Testis (tissue), 3 donors: ENCODE measurements around the gene CEP131. TPM values are rescaled to one million over a fixed set of nuclear protein-coding genes. Genes with fewer than 3 reads are reported as not detected.

ENCODE experiments used
- DNase-seq: peaks from one replicate; pipeline ENCODE4 v3.0.0-alpha.2; 2019
- H3K27ac ChIP-seq, 2 donors: fragments of 200-600 bp; sonication (generic); one replicate each; pipeline ENCODE4 v1.5.1; 2019
- H3K27me3 ChIP-seq: fragments of 200-600 bp; sonication (generic); one replicate; pipeline ENCODE4 v1.5.1; 2019
- H3K36me3 ChIP-seq: fragments of 200-600 bp; sonication (generic); one replicate; pipeline ENCODE4 v1.5.1; 2017; ENCODE audit warnings: low read depth; ENCODE audit errors: missing control alignments
- H3K4me1 ChIP-seq: fragments of 200-600 bp; sonication (generic); one replicate; pipeline ENCODE4 v1.5.1; 2019
- H3K4me3 ChIP-seq, 2 donors: fragments of 200-600 bp; sonication (generic); one replicate each; pipeline ENCODE4 v1.5.1; 2017 to 2019
- H3K9me3 ChIP-seq: fragments of 200-600 bp; sonication (generic); one replicate; pipeline ENCODE4 v1.5.1; 2017
- CTCF ChIP-seq, 3 experiments: fragments of 450-650 bp in 2 of 3; fragments of 200-600 bp in 1 of 3; sonication (generic) in 1 of 3; IDR thresholded peaks; one replicate each; pipeline ENCODE4 v1.5.1; 2016 to 2019; ENCODE audit warnings: antibody characterized with exemption in 3 of 3, mild to moderate bottlenecking in 2 of 3, moderate library complexity in 1 of 3
- POLR2A ChIP-seq: fragments of 450-650 bp; IDR thresholded peaks from one replicate; pipeline ENCODE4 v1.6.1; 2017; ENCODE audit warnings: antibody characterized with exemption, mild to moderate bottlenecking, moderate library complexity
- WGBS, 2 donors: methylation state at CpG; one replicate each; pipeline ENCODE4 v1.1.5; 2018; 5-methylcytosine and 5-hydroxymethylcytosine counted together
- intact Hi-C: fragments of 100-400 bp; cut with DNase I; formaldehyde crosslinking; loops from one replicate; pipeline ENCODE4 v1.15.1; 2023; ENCODE audit warnings: low total_unique reads
- polyA plus RNA-seq: library from polyadenylated mRNA; stranded (reverse); fragments of 350-450 nt; fragmentation: Illumina TruSeq; extraction: RNeasy Lipid Tissue Mini Kit (QIAGEN cat#74804); gene quantifications from one replicate; pipeline ENCODE4 v1.2.3, GENCODE V29; 2014; ENCODE audit warnings: low read depth, low replicate concordance; ENCODE audit not compliant: insufficient read depth
- total RNA-seq, 2 donors: library from RNA; depleted of rRNA; stranded (reverse); fragments of >200 nt; gene quantifications; one replicate each; pipeline ENCODE4 v1.2.3, GENCODE V29; 2016

Gene CEP131
- total and polyA plus RNA-seq, 3 donors from 2014 or later = 28.9 to 48.7 (median 42.9) TPM

DNA sequence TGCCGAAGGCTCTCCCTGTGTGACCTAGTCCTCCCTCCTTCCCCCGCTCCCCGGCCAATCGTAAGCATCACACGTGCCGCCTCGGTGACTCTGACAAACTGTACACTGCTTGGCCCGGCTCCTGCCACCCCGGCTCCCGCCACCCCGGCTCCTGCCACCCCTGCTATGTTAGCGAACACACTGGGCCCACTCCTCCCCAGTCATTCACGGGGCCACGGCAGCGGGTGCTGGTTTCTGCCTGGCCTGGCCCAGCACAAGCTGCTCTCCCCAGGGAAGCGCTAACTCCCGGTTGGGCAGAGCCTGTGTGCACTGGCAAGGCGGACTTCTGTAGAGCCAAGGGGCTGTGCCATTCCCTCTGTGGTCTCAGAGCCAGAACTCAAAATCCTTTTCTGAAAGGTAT, 38.3 kb upstream of the CEP131 start:
- Histone ChIP-seq H3K4me1 (no peaks in the 10 kb centered on the region), H3K27me3 (no peaks in the 10 kb centered on the region), H3K27ac (no peak overlapping the region), H3K9me3 (no peaks in the 10 kb centered on the region), H3K4me3 (no peak overlapping the region), H3K36me3 (no peaks in the 10 kb centered on the region)
- TF ChIP-seq POLR2A (no peak), CTCF (IDR thresholded peaks at IDR 0.05) (no peak)
- 96 to 97% methylated on average over 18 of the region's 18 CpGs for WGBS, 2 donors
- intact Hi-C loops = no loop called here
- no peak for DNase-seq

GRCh38 chr17:81260641-81261040, 37.9 kb upstream of the CEP131 start:
- Histone ChIP-seq H3K36me3 (no peaks in the 10 kb centered on the region), H3K27ac (no peak overlapping the region), H3K27me3 (no peaks in the 10 kb centered on the region), H3K4me3 (no peak overlapping the region), H3K9me3 (no peaks in the 10 kb centered on the region), H3K4me1 (no peaks in the 10 kb centered on the region)
- intact Hi-C loops = no loop called here
- 97% methylated on average over 14 to 19 of the region's 19 CpGs for WGBS, 2 donors
- TF ChIP-seq POLR2A (no peak), CTCF (IDR thresholded peaks at IDR 0.05) (no peak)
- no peak for DNase-seq

- WGBS, 2 donors = 95 to 100% methylated on average over 5 to 17 of the region's 17 CpGs
- no peaks in the 10 kb centered on the region for H3K36me3 ChIP-seq
- intact Hi-C loops = no loop called here
Measured at GRCh38 chr17:81260171-81260570, 37.4 kb upstream of the CEP131 start.

DNA sequence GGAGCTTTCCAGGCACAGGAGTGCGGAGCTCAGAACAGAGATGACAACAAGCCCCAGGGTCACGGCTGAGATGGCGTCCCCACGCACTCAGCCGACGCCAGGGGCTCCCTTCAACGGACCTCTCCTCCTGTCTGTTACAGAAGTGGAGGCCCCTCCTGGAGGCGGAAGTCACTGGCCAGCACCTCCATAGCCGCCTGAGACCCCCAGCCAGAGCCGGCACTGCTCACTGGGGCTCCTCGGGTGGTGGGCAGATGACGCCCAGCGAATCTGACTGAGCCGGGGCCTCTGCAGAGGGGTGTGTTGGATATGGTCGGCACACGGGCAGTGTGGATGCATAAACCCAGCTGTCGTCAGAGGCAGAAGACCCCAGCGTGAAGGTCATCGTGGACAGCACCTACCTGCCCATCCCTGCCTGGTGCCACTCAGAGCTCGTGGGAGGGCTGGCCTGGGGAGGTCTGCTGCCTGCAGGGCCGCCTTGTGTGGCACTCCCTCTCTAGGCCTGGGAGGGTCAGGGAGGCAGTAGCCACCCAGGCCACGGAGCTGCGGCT, 36.4 kb upstream of the CEP131 start:
- Histone ChIP-seq H3K4me1 (peaks cover 12% of the 10 kb centered on the region), H3K36me3 (no peaks in the 10 kb centered on the region), H3K4me3 (no peak overlapping the region), H3K27ac (no peak overlapping the region), H3K27me3 (no peaks in the 10 kb centered on the region), H3K9me3 (no peaks in the 10 kb centered on the region)
- TF ChIP-seq POLR2A (no peak), CTCF (IDR thresholded peaks at IDR 0.05) (no peak)
- intact Hi-C loops = loop anchor here (10.0 kb wide), 1 partner anchor 76 kb away; no protein-coding TSS in a partner anchor
- no peak for DNase-seq
- 95 to 96% methylated on average over 13 to 23 of the region's 23 CpGs for WGBS, 2 donors

More at GRCh38 chr17:81260171-81260570, 37.4 kb upstream of the CEP131 start:
- Histone ChIP-seq H3K27ac (no peak overlapping the region), H3K9me3 (no peaks in the 10 kb centered on the region), H3K4me3 (no peak overlapping the region), H3K4me1 (peaks cover 4% of the 10 kb centered on the region), H3K27me3 (no peaks in the 10 kb centered on the region)
- no peak for DNase-seq
- TF ChIP-seq CTCF (IDR thresholded peaks at IDR 0.05) = no peak
- TF ChIP-seq POLR2A = no peak

DNA sequence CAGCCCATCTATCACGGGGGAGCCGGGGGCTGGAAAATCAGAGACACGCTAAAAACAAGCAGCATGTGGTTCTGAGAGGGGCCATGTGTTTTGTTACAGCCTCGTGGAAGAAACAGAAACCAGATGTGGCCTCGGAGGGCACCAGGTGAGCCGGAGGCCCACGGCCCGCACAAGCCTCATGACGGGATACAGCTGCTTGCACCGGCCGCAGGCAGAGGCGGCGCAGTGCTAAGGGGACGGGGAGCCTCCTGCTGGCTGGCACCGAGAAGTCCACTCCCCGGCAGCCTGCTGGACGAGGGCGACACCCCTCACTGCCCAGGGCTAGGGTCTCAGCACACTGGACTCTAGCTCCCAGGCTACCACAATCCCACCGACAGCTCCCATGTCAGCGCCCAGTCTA, 35.5 kb upstream of the CEP131 start:
- H3K27ac ChIP-seq = no peak overlapping the region
- TF ChIP-seq CTCF (IDR thresholded peaks at IDR 0.05) = no peak
- TF ChIP-seq POLR2A = no peak
- intact Hi-C loops = loop anchor here (10.0 kb wide), 1 partner anchor 77 kb away; no protein-coding TSS in a partner anchor
- H3K36me3 ChIP-seq = no peaks in the 10 kb centered on the region
- H3K4me1 ChIP-seq = peaks cover 12% of the 10 kb centered on the region
- H3K27me3 ChIP-seq = no peaks in the 10 kb centered on the region
- no peak overlapping the region for H3K4me3 ChIP-seq
- 88 to 89% methylated on average over 4 to 20 of the region's 20 CpGs for WGBS, 2 donors
- DNase-seq = no peak
- H3K9me3 ChIP-seq = no peaks in the 10 kb centered on the region
